Measurements from ENCODE around the gene IL1A.
A peak's percentile ranks its signal among the peaks of the same experiment; 100 is the strongest.

Gene IL1A

GRCh38 chr2:112772911-112773475, 11.3 kb downstream of the IL1A start:
- in situ Hi-C loops (cut with HindIII; ENCODE audit: low pct_ligation_motif_present, low pct_unique_long_range_greater_than_20kb, low sequenced_read_pairs) = no loop called here
- no peak for DNase-seq

- DNase-seq = no peak
- in situ Hi-C loops (cut with HindIII; ENCODE audit: low pct_ligation_motif_present, low pct_unique_long_range_greater_than_20kb, low sequenced_read_pairs) = no loop called here
Measured at GRCh38 chr2:112772322-112772721, 12.0 kb downstream of the IL1A start.

GRCh38 chr2:112768432-112768831, 15.9 kb downstream of the IL1A start:
- no peak for DNase-seq
- in situ Hi-C loops (cut with HindIII; ENCODE audit: low pct_ligation_motif_present, low pct_unique_long_range_greater_than_20kb, low sequenced_read_pairs) = no loop called here

- no peak for DNase-seq
- in situ Hi-C loops (cut with HindIII; ENCODE audit: low pct_ligation_motif_present, low pct_unique_long_range_greater_than_20kb, low sequenced_read_pairs) = no loop called here
Measured at GRCh38 chr2:112767693-112768330, 16.5 kb downstream of the IL1A start.

GRCh38 chr2:112765251-112765650, 19.0 kb downstream of the IL1A start:
- in situ Hi-C loops (cut with HindIII; ENCODE audit: low pct_ligation_motif_present, low pct_unique_long_range_greater_than_20kb, low sequenced_read_pairs) = no loop called here
- no peak for DNase-seq

GRCh38 chr2:112764071-112765044, 19.9 kb downstream of the IL1A start, which contains the start of gene CKAP2L:
Gene CKAP2L (minus strand): TSS chr2:112764609. CDS start chr2:112764598, 11 bp downstream.
- in situ Hi-C loops (cut with HindIII; ENCODE audit: low pct_ligation_motif_present, low pct_unique_long_range_greater_than_20kb, low sequenced_read_pairs) = no loop called here
- DNase-seq = peak; percentile 99

GRCh38 chr2:112762276-112762675, 22.0 kb downstream of the IL1A start:
- in situ Hi-C loops (cut with HindIII; ENCODE audit: low pct_ligation_motif_present, low pct_unique_long_range_greater_than_20kb, low sequenced_read_pairs) = no loop called here
- DNase-seq = no peak

- in situ Hi-C loops (cut with HindIII; ENCODE audit: low pct_ligation_motif_present, low pct_unique_long_range_greater_than_20kb, low sequenced_read_pairs) = no loop called here
- DNase-seq = no peak
Measured at GRCh38 chr2:112760149-112760548, 24.1 kb downstream of the IL1A start.

GRCh38 chr2:112758711-112759110, 25.6 kb downstream of the IL1A start:
- in situ Hi-C loops (cut with HindIII; ENCODE audit: low pct_ligation_motif_present, low pct_unique_long_range_greater_than_20kb, low sequenced_read_pairs) = no loop called here
- DNase-seq = no peak

GRCh38 chr2:112757265-112757664, 27.0 kb downstream of the IL1A start:
- DNase-seq = no peak

GRCh38 chr2:112756207-112756606, 28.1 kb downstream of the IL1A start:
- no peak for DNase-seq
- in situ Hi-C loops (cut with HindIII; ENCODE audit: low pct_ligation_motif_present, low pct_unique_long_range_greater_than_20kb, low sequenced_read_pairs) = no loop called here

More at GRCh38 chr2:112757265-112757664, 27.0 kb downstream of the IL1A start:
- in situ Hi-C loops (cut with HindIII; ENCODE audit: low pct_ligation_motif_present, low pct_unique_long_range_greater_than_20kb, low sequenced_read_pairs) = no loop called here

- in situ Hi-C loops (cut with HindIII; ENCODE audit: low pct_ligation_motif_present, low pct_unique_long_range_greater_than_20kb, low sequenced_read_pairs) = no loop called here
- no peak for DNase-seq
Measured at GRCh38 chr2:112755444-112755843, 28.8 kb downstream of the IL1A start.

- no peak for DNase-seq
- in situ Hi-C loops (cut with HindIII; ENCODE audit: low pct_ligation_motif_present, low pct_unique_long_range_greater_than_20kb, low sequenced_read_pairs) = no loop called here
Measured at GRCh38 chr2:112754564-112754963, 29.7 kb downstream of the IL1A start.

GRCh38 chr2:112752667-112753066, 31.6 kb downstream of the IL1A start:
- in situ Hi-C loops (cut with HindIII; ENCODE audit: low pct_ligation_motif_present, low pct_unique_long_range_greater_than_20kb, low sequenced_read_pairs) = no loop called here
- no peak for DNase-seq

- peak; percentile 42 for DNase-seq
- in situ Hi-C loops (cut with HindIII; ENCODE audit: low pct_ligation_motif_present, low pct_unique_long_range_greater_than_20kb, low sequenced_read_pairs) = no loop called here
Measured at GRCh38 chr2:112751451-112752197, 32.7 kb downstream of the IL1A start.

- peak; percentile 23 for DNase-seq
Measured at GRCh38 chr2:112750560-112750843, 33.8 kb downstream of the IL1A start.

GRCh38 chr2:112749755-112750559, 34.3 kb downstream of the IL1A start:
- in situ Hi-C loops (cut with HindIII; ENCODE audit: low pct_ligation_motif_present, low pct_unique_long_range_greater_than_20kb, low sequenced_read_pairs) = loop anchor here (10.0 kb wide), 1 partner anchor 185 kb away; no protein-coding TSS in a partner anchor
- DNase-seq = peak; percentile 77

More at GRCh38 chr2:112750560-112750843, 33.8 kb downstream of the IL1A start:
- in situ Hi-C loops (cut with HindIII; ENCODE audit: low pct_ligation_motif_present, low pct_unique_long_range_greater_than_20kb, low sequenced_read_pairs) = no loop called here

GRCh38 chr2:112740527-112740926, 43.8 kb downstream of the IL1A start:
- in situ Hi-C loops (cut with HindIII; ENCODE audit: low pct_ligation_motif_present, low pct_unique_long_range_greater_than_20kb, low sequenced_read_pairs) = loop anchor here (10.0 kb wide), 1 partner anchor 194 kb away; no protein-coding TSS in a partner anchor

More at GRCh38 chr2:112740527-112740926, 43.8 kb downstream of the IL1A start:
- DNase-seq = no peak

All from ACHN (cell line).